Stimulated activated CD4-positive, alpha-beta T cell treated with anti-CD3 and anti-CD28 coated beads, Interleukin-1b, Interleukin-23, amount 100 ng/mL, for 24 hours (primary cell): ENCODE measurements around the gene CRYBB1.

ENCODE experiments used
- DNase-seq, 4 experiments: peaks; one replicate each; pipeline ENCODE4 v3.0.0-alpha.2; 2020; ENCODE audit warnings: low read depth in 4 of 4, low spot score in 1 of 4

The CRYBB1 gene

DNA sequence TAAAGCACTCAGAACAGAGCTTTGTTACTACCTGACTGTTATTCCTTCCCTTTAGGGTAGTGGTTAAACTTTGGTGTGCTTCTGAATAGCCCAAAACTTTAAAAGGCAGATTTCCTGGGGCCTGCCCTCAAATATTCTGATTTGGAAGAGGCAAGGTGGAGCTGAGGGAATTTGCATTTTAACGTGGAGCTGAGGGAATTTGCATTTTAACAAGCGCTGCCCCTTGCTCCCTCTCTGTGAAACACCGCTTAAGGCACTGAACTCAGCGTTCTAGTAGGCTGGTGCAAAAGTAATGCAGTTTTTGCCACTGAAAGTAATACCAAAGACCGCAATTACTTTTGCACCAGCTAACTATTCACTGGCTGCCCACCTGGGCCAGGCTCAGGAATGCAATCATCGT is 62.9 kb downstream of the CRYBB1 start:
- DNase-seq = no peak

DNA sequence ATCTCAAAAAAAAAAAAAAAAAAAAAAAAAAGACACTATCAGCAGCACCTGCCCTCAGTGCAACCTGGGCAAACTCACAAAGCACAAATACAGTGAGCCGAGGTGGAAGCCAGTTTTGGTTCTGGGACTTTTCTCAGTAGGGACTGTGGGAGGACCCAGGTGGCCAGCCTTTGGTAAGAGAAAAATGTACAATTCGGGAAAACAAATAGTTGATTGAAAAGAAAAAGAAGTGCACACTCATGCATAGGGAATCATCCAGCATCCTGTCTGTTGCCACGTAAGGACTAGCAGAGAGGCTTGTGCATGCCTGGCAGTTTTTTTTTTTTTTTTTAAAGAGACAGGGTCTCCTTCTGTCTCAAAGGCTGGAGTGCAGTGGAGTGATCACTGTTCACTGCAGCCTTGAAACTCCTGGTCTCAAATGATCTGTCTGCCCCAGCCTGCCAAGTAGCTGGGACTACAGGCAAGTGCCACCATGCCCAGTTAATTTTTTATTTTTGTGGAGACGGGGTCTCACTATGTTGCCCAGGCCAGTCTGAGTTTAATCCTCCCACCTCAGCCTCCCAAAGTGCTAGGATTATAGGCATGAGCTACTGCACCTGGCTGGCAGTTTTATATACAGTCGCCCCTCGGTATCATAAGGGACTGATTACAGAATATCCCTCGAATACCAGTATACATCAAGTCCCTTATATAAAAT is 64.6 kb downstream of the CRYBB1 start:
- DNase-seq = no peak

DNA sequence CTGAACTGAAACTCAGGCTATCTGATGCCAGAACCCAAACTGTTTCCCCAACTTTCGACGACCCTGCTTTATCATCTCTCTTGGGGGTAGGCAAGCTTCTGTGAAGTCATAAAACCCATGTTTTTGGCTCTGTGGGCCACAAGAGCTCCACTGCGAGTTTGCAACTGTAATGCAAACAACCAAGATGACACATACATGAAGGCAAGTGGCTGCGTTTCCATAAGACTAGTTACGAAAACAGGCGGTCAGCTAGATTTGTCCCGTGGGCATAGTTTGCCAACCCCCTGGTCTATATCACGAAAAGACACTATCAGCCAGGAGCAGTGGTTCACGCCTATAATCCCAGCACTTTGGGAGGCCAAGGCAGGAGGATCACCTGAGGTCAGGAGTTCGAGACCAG is 65.4 kb downstream of the CRYBB1 start:
- DNase-seq = no peak

DNA sequence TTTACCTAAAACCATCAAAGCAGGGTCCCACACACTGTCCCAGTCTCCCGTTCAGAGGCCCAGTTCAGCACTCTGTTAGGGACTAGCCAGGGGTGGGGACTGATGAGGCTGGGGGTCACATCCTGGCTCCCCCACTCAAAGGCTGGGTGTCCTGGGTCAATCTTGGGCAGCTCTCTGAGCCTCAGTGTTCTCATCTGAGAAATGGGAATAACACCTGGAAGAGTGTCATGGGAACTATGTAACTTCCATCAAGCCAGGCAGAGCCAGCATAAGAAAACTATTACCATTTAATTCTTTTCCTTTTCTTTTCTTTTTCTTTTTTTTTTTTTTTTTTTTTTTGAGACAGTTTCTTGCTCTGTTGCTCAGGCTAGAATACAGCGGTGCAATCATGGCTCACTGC is 66.3 kb downstream of the CRYBB1 start:
- no peak for DNase-seq

DNA sequence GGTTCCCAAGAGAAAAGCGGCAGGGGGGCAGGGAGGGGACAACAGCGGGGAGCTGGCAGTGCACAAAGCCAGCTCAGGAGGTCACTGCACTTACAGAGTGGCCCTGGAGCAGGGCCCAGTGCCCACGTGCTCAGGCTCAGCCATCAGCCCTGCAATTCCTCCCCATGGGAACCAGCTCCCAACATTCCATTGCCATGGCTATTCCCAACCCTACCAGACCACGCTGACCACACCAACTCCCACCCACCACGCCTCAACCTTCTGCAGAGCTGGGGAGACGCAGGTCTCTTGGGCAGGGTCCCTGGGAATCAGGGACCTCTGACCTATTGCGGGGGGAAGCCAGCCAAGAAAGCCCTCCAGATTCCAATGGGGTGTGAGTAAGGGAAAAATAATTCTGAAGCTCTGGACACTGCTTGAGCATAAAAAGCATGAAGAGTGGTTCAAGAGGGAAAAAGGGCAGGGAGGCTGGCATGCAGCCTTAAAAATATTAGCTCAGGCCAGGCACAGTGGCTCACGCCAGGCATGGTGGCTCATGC is 67.3 kb downstream of the CRYBB1 start:
- DNase-seq = no peak

DNA sequence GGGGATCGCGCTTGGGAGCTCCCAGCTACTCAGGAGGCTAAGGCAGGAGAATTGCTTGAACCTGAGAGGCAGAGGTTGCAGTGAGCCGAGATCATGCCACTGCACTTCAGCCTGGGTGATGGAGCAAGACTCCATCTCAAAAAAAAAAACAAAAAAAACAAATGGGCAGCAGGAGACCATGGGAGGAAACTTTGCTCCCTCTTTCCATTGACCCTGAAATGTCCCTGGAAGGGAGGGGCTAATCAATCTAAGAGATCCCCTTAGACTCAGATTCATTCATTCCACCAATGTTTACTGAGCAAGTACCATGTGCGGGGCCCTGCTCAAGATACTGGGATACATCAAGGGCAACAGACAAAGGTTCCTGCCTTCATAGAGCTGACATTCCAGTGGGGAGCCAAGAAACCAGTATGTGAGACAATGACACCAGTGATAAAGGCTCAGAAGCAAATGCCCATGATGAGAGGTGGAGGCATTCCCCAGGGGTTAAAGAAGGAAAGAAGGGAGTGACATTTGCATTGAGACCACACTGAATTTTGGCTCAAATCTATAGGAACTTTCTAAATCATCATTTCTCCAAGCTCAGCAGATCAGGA is 67.8 kb downstream of the CRYBB1 start:
- no peak for DNase-seq
